Thoracic aorta (tissue), 2 donors: ENCODE measurements around the gene ALG9. TPM values are rescaled to one million over a fixed set of nuclear protein-coding genes. Genes with fewer than 3 reads are reported as not detected.

Experiments
- ATAC-seq: fragments of 150-250 bp; one replicate; pipeline ENCODE4 v1.8.0; 2017; ENCODE audit warnings: low read depth; ENCODE audit not compliant: insufficient number of reproducible peaks, low FRiP score
- DNase-seq: peaks from one replicate; pipeline ENCODE4 v3.0.0-alpha.2; 2020; ENCODE audit warnings: low spot score
- H3K27ac ChIP-seq, 2 donors: fragments of 200-600 bp; sonication (generic); 1 replicate in 1 of 2; 2 replicates in 1 of 2; pipeline ENCODE4 v1.5.1; 2016; ENCODE audit warnings: mild to moderate bottlenecking in 2 of 2, moderate library complexity in 2 of 2
- H3K27me3 ChIP-seq: fragments of 200-600 bp; sonication (generic); replicated peaks from 2 replicates; pipeline ENCODE4 v1.6.0; 2016; ENCODE audit warnings: mild to moderate bottlenecking; ENCODE audit not compliant: insufficient read depth
- H3K36me3 ChIP-seq: fragments of 200-600 bp; sonication (generic); one replicate; pipeline ENCODE4 v1.5.1; 2016
- H3K4me1 ChIP-seq, 2 donors: fragments of 200-600 bp; sonication (generic); 1 replicate in 1 of 2; 2 replicates in 1 of 2; pipeline versions ENCODE4 v1.5.1 to v1.6.0; 2016; ENCODE audit warnings: low read depth in 2 of 2, mild to moderate bottlenecking in 1 of 2; ENCODE audit not compliant: control insufficient read depth in 1 of 2
- H3K4me3 ChIP-seq: fragments of 200-600 bp; sonication (generic); 2 replicates; pipeline ENCODE4 v1.5.1; 2016; ENCODE audit warnings: mild to moderate bottlenecking
- H3K9me3 ChIP-seq: fragments of 200-600 bp; sonication (generic); 2 replicates; pipeline ENCODE4 v1.5.1; 2016
- total RNA-seq, 2 donors: library from RNA; depleted of rRNA; stranded (reverse); fragments of >200 nt; gene quantifications; one replicate each; pipeline versions ENCODE4 v1.1.0 to v1.2.3, GENCODE V29; 2016
- TF ChIP-seq, protein P1 (sequence below): fragments of 200-600 bp; sonication (generic); IDR thresholded peaks from one replicate; pipeline ENCODE4 v1.5.1; 2019; ENCODE audit warnings: antibody characterized with exemption

The ALG9 gene
- total RNA-seq, result 10 to 100 TPM; 21.2 to 33.4 TPM

GRCh38 chr11:111870886-111871692 is at the start of gene ALG9:
Gene ALG9 (minus strand): TSS chr11:111871581. CDS start chr11:111871482, 99 bp downstream.
- Histone ChIP-seq H3K4me1 (peaks cover 0 to 22% of the 10 kb centered on the region in 2 donors), H3K27me3 (no peaks in the 10 kb centered on the region), H3K36me3 (peaks cover 9% of the 10 kb centered on the region), H3K9me3 (no peaks in the 10 kb centered on the region), H3K27ac (peak within 1 kb of the TSS; percentile 87), H3K4me3 (peak within 1 kb of the TSS; percentile 90)
- ATAC-seq (peak; percentile 66), DNase-seq (peak; percentile 47)
- TF ChIP-seq, protein P1, sequence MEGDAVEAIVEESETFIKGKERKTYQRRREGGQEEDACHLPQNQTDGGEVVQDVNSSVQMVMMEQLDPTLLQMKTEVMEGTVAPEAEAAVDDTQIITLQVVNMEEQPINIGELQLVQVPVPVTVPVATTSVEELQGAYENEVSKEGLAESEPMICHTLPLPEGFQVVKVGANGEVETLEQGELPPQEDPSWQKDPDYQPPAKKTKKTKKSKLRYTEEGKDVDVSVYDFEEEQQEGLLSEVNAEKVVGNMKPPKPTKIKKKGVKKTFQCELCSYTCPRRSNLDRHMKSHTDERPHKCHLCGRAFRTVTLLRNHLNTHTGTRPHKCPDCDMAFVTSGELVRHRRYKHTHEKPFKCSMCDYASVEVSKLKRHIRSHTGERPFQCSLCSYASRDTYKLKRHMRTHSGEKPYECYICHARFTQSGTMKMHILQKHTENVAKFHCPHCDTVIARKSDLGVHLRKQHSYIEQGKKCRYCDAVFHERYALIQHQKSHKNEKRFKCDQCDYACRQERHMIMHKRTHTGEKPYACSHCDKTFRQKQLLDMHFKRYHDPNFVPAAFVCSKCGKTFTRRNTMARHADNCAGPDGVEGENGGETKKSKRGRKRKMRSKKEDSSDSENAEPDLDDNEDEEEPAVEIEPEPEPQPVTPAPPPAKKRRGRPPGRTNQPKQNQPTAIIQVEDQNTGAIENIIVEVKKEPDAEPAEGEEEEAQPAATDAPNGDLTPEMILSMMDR, result peak; percentile 22

GRCh38 chr11:111920908-111921307 is 49.5 kb upstream of the ALG9 start:
- no peaks in the 10 kb centered on the region for H3K36me3 ChIP-seq
- H3K4me3 ChIP-seq, result no peak overlapping the region
- no peaks in the 10 kb centered on the region for H3K27me3 ChIP-seq
- H3K27ac ChIP-seq, result peak overlapping the region in 1 of 2 donors; percentile 97
- H3K4me1 ChIP-seq, result peaks cover 28 to 53% of the 10 kb centered on the region in 2 donors
- DNase-seq (no peak), ATAC-seq (no peak)
- H3K9me3 ChIP-seq, result no peaks in the 10 kb centered on the region
- TF ChIP-seq, protein P1, result no peak

- no peak for ATAC-seq
- Histone ChIP-seq H3K27me3 (no peaks in the 10 kb centered on the region), H3K36me3 (no peaks in the 10 kb centered on the region), H3K27ac (peak within 1 kb of the TSS; percentile 28 to 34), H3K9me3 (no peaks in the 10 kb centered on the region), H3K4me1 (peaks cover 22 to 46% of the 10 kb centered on the region in 2 donors), H3K4me3 (peak within 1 kb of the TSS; percentile 21)
- TF ChIP-seq, protein P1, result no peak
- no peak for DNase-seq
Measured at GRCh38 chr11:111918390-111919256, 47.2 kb upstream of the ALG9 start, which contains the start of gene C11orf52. Gene C11orf52 (plus strand): TSS chr11:111918913. CDS start chr11:111918973, 60 bp downstream.

GRCh38 chr11:111917788-111918187 is 46.4 kb upstream of the ALG9 start:
- Histone ChIP-seq H3K9me3 (no peaks in the 10 kb centered on the region), H3K36me3 (no peaks in the 10 kb centered on the region), H3K27me3 (no peaks in the 10 kb centered on the region), H3K4me3 (no peak overlapping the region), H3K4me1 (peaks cover 18 to 46% of the 10 kb centered on the region in 2 donors), H3K27ac (peak overlapping the region in 1 of 2 donors; percentile 8)
- ATAC-seq (no peak), DNase-seq (no peak)
- TF ChIP-seq, protein P1, result no peak

- Histone ChIP-seq H3K4me3 (no peak overlapping the region), H3K36me3 (no peaks in the 10 kb centered on the region), H3K27ac (peak overlapping the region; percentile 5 to 99), H3K4me1 (peaks cover 15 to 42% of the 10 kb centered on the region in 2 donors), H3K27me3 (no peaks in the 10 kb centered on the region), H3K9me3 (no peaks in the 10 kb centered on the region)
- TF ChIP-seq, protein P1, result no peak
- no peak for ATAC-seq
- DNase-seq, result no peak
Measured at GRCh38 chr11:111917312-111917711, 45.9 kb upstream of the ALG9 start.
